HepG2 (cell line): Measurements from ENCODE around the gene NEAT1. TPM values are rescaled to one million over a fixed set of nuclear protein-coding genes. Genes with fewer than 3 reads are reported as not detected.

Experiments
- ATAC-seq: fragments of 200-7000 bp; cut with Tn5 transposase; 3 replicates; pipeline ENCODE4 v1.9.1; 2020; ENCODE audit warnings: mild to moderate bottlenecking, moderate library complexity
- BruUV-seq: library from RNA; stranded (reverse); fragments of 400-500 nt; replicated peaks from 2 replicates; lab custom pipeline; 2021; lab: Mats Ljungman, UMichigan
- CTCF ChIA-PET: fragments of 300-600 bp; formaldehyde crosslinking; extraction: SDS; loops from one replicate; lab custom pipeline; 2021; ENCODE audit warnings: low total read pairs, inconsistent platforms, low intra/inter-chr PET ratio; lab: Yijun Ruan, JAX
- POLR2A ChIA-PET: fragments of 350-600 bp; sonication (Branson Sonifier 250); formaldehyde crosslinking; loops from one replicate; lab custom pipeline; 2020; ENCODE audit warnings: antibody characterized with exemption, inconsistent platforms; lab: Yijun Ruan, JAX
- DNase-seq: peaks from one replicate; pipeline ENCODE4 v3.0.0-alpha.2; 2015; ENCODE audit warnings: low spot score
- FAIRE-seq: peaks from 3 replicates; lab custom pipeline; 2011; peaks lifted over from hg19 to GRCh38; lab: Jason Lieb, UNC
- H2AFZ ChIP-seq: one replicate; pipeline ENCODE4 v1.6.1; 2011; ENCODE audit warnings: low read length, inconsistent platforms
- H3K27ac ChIP-seq: fragments of 300-600 bp; 3 replicates; pipeline ENCODE4 v1.8.0; 2011; ENCODE audit warnings: mixed run types, mild to moderate bottlenecking, mixed read lengths, low read length, inconsistent platforms; ENCODE audit not compliant: insufficient read depth; ENCODE audit errors: extremely low read length
- H3K27me3 ChIP-seq, 2 experiments: fragments of 200-600 bp in 1 of 2; 2 replicates in 1 of 2; 3 replicates in 1 of 2; pipeline versions ENCODE4 v1.6.0 to v1.8.0; 2011; ENCODE audit warnings: low read length in 2 of 2, mild to moderate bottlenecking in 2 of 2, moderate library complexity in 2 of 2, inconsistent platforms in 1 of 2; ENCODE audit not compliant: insufficient read depth in 2 of 2, control insufficient read depth in 1 of 2
- H3K36me3 ChIP-seq, 2 experiments: fragments of 200-600 bp in 1 of 2; replicated peaks in 1 of 2; 2 replicates in 1 of 2; 3 replicates in 1 of 2; pipeline versions ENCODE4 v1.5.1 to v1.8.0; 2011; ENCODE audit warnings: low read length in 2 of 2, inconsistent platforms in 1 of 2; ENCODE audit not compliant: insufficient read depth in 2 of 2, control insufficient read depth in 1 of 2
- H3K4me1 ChIP-seq: 2 replicates; pipeline ENCODE4 v1.5.1; 2012; ENCODE audit warnings: low read length, inconsistent platforms; ENCODE audit not compliant: insufficient read depth
- H3K4me2 ChIP-seq: 2 replicates; pipeline ENCODE4 v1.6.0; 2011; ENCODE audit warnings: low read depth, low read length, inconsistent platforms
- H3K4me3 ChIP-seq, 3 experiments: fragments of 200-600 bp in 1 of 3; sonication (generic), shearing (Covaris generic) in 1 of 3; replicated peaks in 1 of 3; 2 replicates each; pipeline ENCODE4 v1.5.1; 2011 to 2016; ENCODE audit warnings: low read length in 3 of 3, inconsistent platforms in 2 of 3, low read depth in 2 of 3, mild to moderate bottlenecking in 2 of 3, control low read depth in 1 of 3, mixed read lengths in 1 of 3; ENCODE audit not compliant: insufficient read depth in 1 of 3
- H3K79me2 ChIP-seq: one replicate; pipeline ENCODE4 v1.6.1; 2011; ENCODE audit warnings: low read length, inconsistent platforms; ENCODE audit not compliant: insufficient read depth
- H3K9ac ChIP-seq: 2 replicates; pipeline ENCODE4 v1.6.0; 2011; ENCODE audit warnings: mild to moderate bottlenecking, low read depth, low read length, inconsistent platforms; ENCODE audit not compliant: insufficient read depth
- H3K9me3 ChIP-seq: 2 replicates; pipeline ENCODE4 v1.5.1; 2012; ENCODE audit warnings: mild to moderate bottlenecking, low read length
- H4K20me1 ChIP-seq: 2 replicates; pipeline ENCODE4 v1.6.0; 2011; ENCODE audit warnings: inconsistent platforms, mild to moderate bottlenecking, low read length, moderate library complexity; ENCODE audit not compliant: insufficient read depth
- FOXJ3 ChIP-seq: sonication (generic); formaldehyde crosslinking; IDR thresholded peaks from 2 replicates; pipeline ENCODE4 v1.4.0; 2020; ENCODE audit warnings: missing genetic modification reagents, mild to moderate bottlenecking, borderline replicate concordance
- FOXK1 ChIP-seq: sonication (generic); formaldehyde crosslinking; IDR thresholded peaks from 2 replicates; pipeline ENCODE4 v1.4.0; 2020; ENCODE audit warnings: low read depth, missing genetic modification reagents, borderline replicate concordance
- HDAC6 ChIP-seq: fragments of 200-600 bp; sonication (generic); IDR thresholded peaks from 2 replicates; pipeline ENCODE4 v1.7.0; 2017; ENCODE audit warnings: mild to moderate bottlenecking, antibody characterized with exemption, low read length, low read depth
- MYNN ChIP-seq: sonication (generic); formaldehyde crosslinking; IDR thresholded peaks from 2 replicates; pipeline ENCODE4 v1.4.0; 2020; ENCODE audit warnings: mild to moderate bottlenecking, low read depth, missing genetic modification reagents
- NFE2L1 ChIP-seq: sonication (generic); formaldehyde crosslinking; IDR thresholded peaks from 2 replicates; pipeline ENCODE4 v1.4.0; 2020; ENCODE audit warnings: missing genetic modification reagents, mild to moderate bottlenecking, borderline replicate concordance
- NR2F1 ChIP-seq, 2 experiments: fragments of 450-650 bp in 1 of 2; formaldehyde crosslinking in 1 of 2; IDR thresholded peaks; 2 replicates each; pipeline versions ENCODE4 v1.5.0 to v1.6.1; 2016 to 2020; ENCODE audit warnings: mild to moderate bottlenecking in 1 of 2, missing compliant biosample characterization in 1 of 2, missing genetic modification reagents in 1 of 2, moderate library complexity in 1 of 2
- PHF8 ChIP-seq: sonication (generic); formaldehyde crosslinking; IDR thresholded peaks from 2 replicates; pipeline ENCODE4 v1.5.0; 2020; ENCODE audit warnings: missing genetic modification reagents
- SNAI1 ChIP-seq: sonication (generic); formaldehyde crosslinking; IDR thresholded peaks from 2 replicates; pipeline ENCODE4 v1.5.0; 2020; ENCODE audit warnings: mild to moderate bottlenecking, missing genetic modification reagents, borderline replicate concordance
- U2AF1 ChIP-seq: fragments of 200-400 bp; formaldehyde crosslinking; optimal IDR thresholded peaks from 2 replicates; pipeline ENCODE3; 2017; ENCODE audit warnings: mild to moderate bottlenecking, low read depth, low read length
- ZNF24 ChIP-seq: fragments of 450-650 bp; IDR thresholded peaks from 2 replicates; pipeline ENCODE4 v1.6.1; 2017; ENCODE audit warnings: antibody characterized with exemption, mild to moderate bottlenecking
- ZNF276 ChIP-seq: sonication (generic); formaldehyde crosslinking; IDR thresholded peaks from 2 replicates; pipeline ENCODE4 v1.4.0; 2020; ENCODE audit warnings: mild to moderate bottlenecking, low read depth, missing genetic modification reagents
- ZNF292 ChIP-seq: sonication (generic); formaldehyde crosslinking; IDR thresholded peaks from 2 replicates; pipeline ENCODE4 v1.8.1; 2022; ENCODE audit warnings: mild to moderate bottlenecking, low read depth, missing genetic modification reagents, borderline replicate concordance
- ZNF652 ChIP-seq: IDR thresholded peaks from 2 replicates; pipeline ENCODE4 v1.6.1; 2016; ENCODE audit warnings: low read depth, borderline replicate concordance
- ZNF761 ChIP-seq: sonication (generic); formaldehyde crosslinking; conservative IDR thresholded peaks from 2 replicates; pipeline ENCODE4 v1.4.0; 2020; ENCODE audit warnings: mild to moderate bottlenecking, missing genetic modification reagents
- ZNF780A ChIP-seq: sonication (generic); formaldehyde crosslinking; IDR thresholded peaks from 2 replicates; pipeline ENCODE4 v1.8.0; 2022; ENCODE audit warnings: mild to moderate bottlenecking, missing genetic modification reagents, moderate library complexity
- ZNF790 ChIP-seq: sonication (generic); formaldehyde crosslinking; IDR thresholded peaks from 2 replicates; pipeline ENCODE4 v1.8.0; 2022; ENCODE audit warnings: missing genetic modification reagents, mild to moderate bottlenecking, borderline replicate concordance
- WGBS: methylation state at CpG from one replicate; pipeline ENCODE4 v1.1.6; 2017; ENCODE audit warnings: low lambda C conversion rate; 5-methylcytosine and 5-hydroxymethylcytosine counted together
- in situ Hi-C: cut with HindIII; loops from 2 replicates; pipeline ENCODE4 v1.10.0; 2017; ENCODE audit warnings: low pct_unique_long_range_greater_than_20kb; ENCODE audit not compliant: extremely low pct_ligation_motif_present
- intact Hi-C: fragments of 100-400 bp; cut with micrococcal nuclease; formaldehyde crosslinking; loops from one replicate; pipeline ENCODE4 v1.10.0; 2022; ENCODE audit not compliant: unreplicated experiment
- polyA plus RNA-seq, 8 experiments: library from polyadenylated mRNA; depleted of rRNA in 3 of 8; stranded (reverse) in 7 of 8; unstranded in 1 of 8; fragments of >200 nt; fragmentation: Illumina TruSeq in 4 of 8; extraction: Trizol in 4 of 8; gene quantifications; 2 replicates each; pipeline versions ENCODE4 v1.2.1 to v1.2.3, GENCODE V29; 2011 to 2016; ENCODE audit warnings: low read depth in 4 of 8, missing spikeins in 1 of 8, mixed read lengths in 1 of 8; ENCODE audit not compliant: insufficient read depth in 1 of 8
- total RNA-seq, 5 experiments: library from RNA; depleted of rRNA; stranded (reverse); fragments of >200 nt; fragmentation: Illumina TruSeq; extraction: Trizol; gene quantifications; 2 replicates each; pipeline ENCODE4 v1.2.3, GENCODE V29; 2016; ENCODE audit warnings: low read depth in 1 of 5
- TF ChIP-seq, protein P1 (sequence below): fragments of 450-650 bp; IDR thresholded peaks from 2 replicates; pipeline ENCODE4 v1.6.1; 2017; ENCODE audit warnings: mild to moderate bottlenecking

NEAT1 gene
- total and polyA plus RNA-seq, 2 of the 13 experiments (the other 11 are each of a cell fraction or from before 2014, with no cell fraction given) = 20.5 to 41.2 TPM

- TF ChIP-seq, protein P1, sequence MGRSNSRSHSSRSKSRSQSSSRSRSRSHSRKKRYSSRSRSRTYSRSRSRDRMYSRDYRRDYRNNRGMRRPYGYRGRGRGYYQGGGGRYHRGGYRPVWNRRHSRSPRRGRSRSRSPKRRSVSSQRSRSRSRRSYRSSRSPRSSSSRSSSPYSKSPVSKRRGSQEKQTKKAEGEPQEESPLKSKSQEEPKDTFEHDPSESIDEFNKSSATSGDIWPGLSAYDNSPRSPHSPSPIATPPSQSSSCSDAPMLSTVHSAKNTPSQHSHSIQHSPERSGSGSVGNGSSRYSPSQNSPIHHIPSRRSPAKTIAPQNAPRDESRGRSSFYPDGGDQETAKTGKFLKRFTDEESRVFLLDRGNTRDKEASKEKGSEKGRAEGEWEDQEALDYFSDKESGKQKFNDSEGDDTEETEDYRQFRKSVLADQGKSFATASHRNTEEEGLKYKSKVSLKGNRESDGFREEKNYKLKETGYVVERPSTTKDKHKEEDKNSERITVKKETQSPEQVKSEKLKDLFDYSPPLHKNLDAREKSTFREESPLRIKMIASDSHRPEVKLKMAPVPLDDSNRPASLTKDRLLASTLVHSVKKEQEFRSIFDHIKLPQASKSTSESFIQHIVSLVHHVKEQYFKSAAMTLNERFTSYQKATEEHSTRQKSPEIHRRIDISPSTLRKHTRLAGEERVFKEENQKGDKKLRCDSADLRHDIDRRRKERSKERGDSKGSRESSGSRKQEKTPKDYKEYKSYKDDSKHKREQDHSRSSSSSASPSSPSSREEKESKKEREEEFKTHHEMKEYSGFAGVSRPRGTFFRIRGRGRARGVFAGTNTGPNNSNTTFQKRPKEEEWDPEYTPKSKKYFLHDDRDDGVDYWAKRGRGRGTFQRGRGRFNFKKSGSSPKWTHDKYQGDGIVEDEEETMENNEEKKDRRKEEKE = no peak
- TF ChIP-seq, all 625 proteins: peak for 330
These were observed 3.7 kb upstream of the NEAT1 start (continued) for GRCh38 chr11:65418681-65419459.

DNA sequence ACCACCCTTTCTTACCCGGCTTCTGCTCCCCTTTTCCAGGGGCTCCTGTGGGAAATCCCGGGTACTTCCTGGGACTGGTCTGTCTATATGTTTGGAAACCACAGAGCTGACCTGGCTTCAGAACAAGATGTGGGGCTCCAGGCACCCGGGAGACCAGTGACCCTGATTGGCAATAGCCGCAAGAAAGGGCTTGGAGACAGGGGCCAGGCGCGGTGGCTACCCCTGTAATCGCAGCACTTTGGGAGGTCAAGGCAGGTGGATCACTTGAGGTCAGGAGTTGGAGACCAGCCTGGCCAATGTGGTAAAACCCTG lies 3.2 kb upstream of the NEAT1 start:
- in situ Hi-C loops = loop anchor here (5.0 kb wide), 1 partner anchor 37 kb away; the partner anchor contains the start of gene SLC25A45
- Histone ChIP-seq H3K27me3 (no peaks in the 10 kb centered on the region; a peak in 1 of 5 replicates), H3K27ac (peak overlapping the region; percentile 100), H3K36me3 (no peaks in the 10 kb centered on the region; a peak in 1 of 5 replicates), H3K4me2 (peak overlapping the region; percentile 99), H4K20me1 (peaks cover 18% of the 10 kb centered on the region), H2AFZ (no peak overlapping the region), H3K9ac (peak overlapping the region; percentile 100), H3K4me3 (peak overlapping the region; percentile 66 to 87 (median 70)), H3K4me1 (peaks cover 63% of the 10 kb centered on the region), H3K79me2 (peaks cover 56% of the 10 kb centered on the region), H3K9me3 (no peaks in the 10 kb centered on the region)
- ChIA-PET POLR2A (interaction anchor here (0.7 to 17.8 kb wide), 30 partner anchors 8 to 291 kb away, joined by 3 to 952 read pairs (median 12); partner anchors contain the start of genes DPF2, EHBP1L1, FRMD8 and MALAT1), CTCF (no interaction called here)
- 0% methylated on average over 5 of the region's 7 CpGs for WGBS
- intact Hi-C loops = loop anchor here (5.0 kb wide), 1 partner anchor 93 kb away; no protein-coding TSS in a partner anchor
- no peak for DNase-seq
- no peak for ATAC-seq
- FAIRE-seq = no peak
- no TSS peak for BruUV-seq
- 0 out of 2 replicates have a peak, but pooled peaks have one; percentile 13 for TF ChIP-seq ZNF652 (CRISPR knock-in tag)
- 0 out of 2 replicates have a peak, but pooled peaks have one; percentile 34 for TF ChIP-seq ZNF761 (CRISPR knock-in tag)
- TF ChIP-seq NR2F1 (CRISPR knock-in tag; IDR thresholded peaks at IDR 0.05) = no peak
- 0 out of 2 replicates have a peak, but pooled peaks have one; percentile 1 for TF ChIP-seq NFE2L1 (CRISPR knock-in tag)
- TF ChIP-seq PHF8 (CRISPR knock-in tag) = 0 out of 2 replicates have a peak, but pooled peaks have one; percentile 2
- TF ChIP-seq ZNF276 (CRISPR knock-in tag) = no peak
- no peak for TF ChIP-seq FOXJ3 (CRISPR knock-in tag)
- TF ChIP-seq SNAI1 (CRISPR knock-in tag) = 0 out of 2 replicates have a peak, but pooled peaks have one; percentile 23
- TF ChIP-seq U2AF1 = peak; percentile 18
- TF ChIP-seq ZNF24 = no peak
- no peak for TF ChIP-seq ZNF790 (CRISPR knock-in tag)
- 0 out of 2 replicates have a peak, but pooled peaks have one; percentile 6 for TF ChIP-seq ZNF292 (CRISPR knock-in tag)
- TF ChIP-seq FOXK1 (CRISPR knock-in tag) = no peak
- TF ChIP-seq ZNF780A = no peak
- no peak for TF ChIP-seq MYNN
- peak; percentile 42; the same call in 1 of the 2 replicates for TF ChIP-seq HDAC6
